ENCODE measurements around the gene LDLRAD4.
A peak's percentile ranks its signal among the peaks of the same experiment; 100 is the strongest.

Gene LDLRAD4

DNA sequence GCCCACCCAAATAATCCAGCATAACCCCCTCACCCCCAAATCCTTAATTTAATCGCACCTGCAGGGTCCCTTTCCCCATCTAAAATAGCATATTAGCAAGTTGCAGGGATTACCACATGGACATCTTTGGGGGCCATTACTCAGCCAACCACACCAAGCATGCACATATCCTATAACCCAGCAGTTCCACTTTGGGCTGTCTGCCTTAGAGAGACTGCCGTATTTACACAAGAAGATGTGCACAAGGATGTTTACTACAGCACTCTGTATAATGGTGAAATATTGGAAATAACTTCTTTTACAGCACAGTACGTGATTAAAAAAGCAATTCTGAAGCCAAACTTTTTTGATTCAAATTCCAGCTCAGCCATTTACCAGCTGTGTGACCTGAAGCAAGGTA lies 17.3 kb upstream of the LDLRAD4 start:
- no peak for DNase-seq (ENCODE audit: low read depth, low spot score)

DNA sequence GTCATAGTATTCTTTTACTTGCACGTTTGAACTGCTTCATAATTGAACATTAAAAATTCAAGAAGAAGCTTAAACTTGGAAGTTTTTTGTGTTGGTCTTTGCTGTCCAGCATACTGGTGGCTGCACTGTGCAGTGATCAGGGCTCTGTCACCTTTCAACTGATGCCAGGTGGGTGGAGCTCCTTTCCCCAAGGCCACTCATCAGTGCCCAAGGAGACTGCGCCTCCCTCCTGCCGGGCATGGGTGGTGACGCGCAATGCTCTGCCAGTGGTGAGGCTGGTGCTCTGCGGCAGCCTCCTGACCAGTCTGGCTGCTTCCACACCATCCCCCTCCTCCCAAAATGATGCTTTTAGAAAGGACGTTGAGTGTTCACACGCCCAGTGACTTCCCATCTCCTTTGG lies 16.0 kb upstream of the LDLRAD4 start:
- no peak for DNase-seq (ENCODE audit: low read depth, low spot score)

GRCh38 chr18:13206301-13206700 lies 12.3 kb upstream of the LDLRAD4 start:
- DNase-seq (ENCODE audit: low read depth, low spot score), result no peak

- no peak for DNase-seq (ENCODE audit: low read depth, low spot score)
These were observed 11.3 kb upstream of the LDLRAD4 start for GRCh38 chr18:13207294-13207693.

- no peak for DNase-seq (ENCODE audit: low read depth, low spot score)
These were observed 7.0 kb upstream of the LDLRAD4 start for GRCh38 chr18:13211534-13211933.

DNA sequence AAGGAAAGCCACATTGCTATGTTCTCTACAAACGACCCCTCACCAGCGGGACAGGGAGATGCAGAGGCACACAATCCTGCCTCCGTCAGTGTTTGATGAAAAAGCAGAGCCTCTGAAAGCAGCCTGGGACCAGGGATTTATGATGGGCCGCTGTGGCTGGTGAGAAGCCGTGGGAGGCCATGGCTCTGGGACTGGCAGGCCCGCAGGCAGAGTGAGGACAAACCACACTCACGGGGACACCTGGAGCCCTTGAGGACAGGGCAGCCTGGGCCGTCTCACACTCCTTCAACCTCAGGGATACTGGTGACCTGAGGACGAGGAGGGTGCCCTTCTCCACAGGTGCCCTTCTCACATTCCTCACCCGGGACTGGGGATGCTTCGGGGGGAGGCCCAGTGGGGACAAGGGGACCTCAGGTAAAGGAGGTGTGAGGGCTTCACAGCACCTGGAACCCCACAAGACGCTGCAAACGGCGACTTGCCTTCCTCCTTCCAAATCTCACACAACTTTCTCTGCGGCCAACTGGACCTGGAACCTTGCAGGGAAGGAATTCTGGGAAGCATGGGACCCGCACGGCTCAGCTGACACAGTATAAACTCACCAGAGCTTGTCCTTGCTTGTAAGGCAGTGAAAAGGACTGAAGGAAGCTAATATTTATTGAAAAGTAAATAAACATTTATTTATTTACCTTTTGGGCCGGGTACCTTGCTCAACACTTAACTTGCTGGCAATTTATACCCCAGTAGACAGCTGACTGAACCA lies 5.3 kb upstream of the LDLRAD4 start:
- no peak for DNase-seq (ENCODE audit: low read depth, low spot score)

- no peak for DNase-seq (ENCODE audit: low read depth, low spot score)
These were observed 4.0 kb upstream of the LDLRAD4 start for GRCh38 chr18:13214609-13215008.

DNA sequence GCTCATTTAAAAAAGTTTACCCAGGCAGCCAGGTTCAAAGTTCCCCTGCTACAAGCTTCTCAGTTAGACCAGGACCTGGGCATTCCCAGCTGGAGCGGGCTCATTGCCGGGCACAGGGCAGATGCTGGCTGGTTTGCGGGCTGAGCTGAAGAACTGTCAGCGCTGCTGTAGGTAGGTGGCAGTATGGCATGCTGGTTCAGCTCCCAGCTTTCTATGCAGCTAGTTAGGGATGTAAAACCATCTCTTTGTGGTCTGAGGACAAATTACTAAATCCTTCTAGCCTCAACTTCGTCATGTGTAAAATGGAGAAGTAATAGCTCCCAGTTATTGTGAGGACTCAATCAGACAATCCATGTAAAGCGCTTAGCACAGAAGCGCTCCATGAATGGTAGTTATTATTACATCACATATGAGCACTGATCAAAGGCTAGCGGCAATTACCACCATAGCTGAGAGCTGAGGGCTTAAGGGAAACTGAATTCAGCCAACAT lies 2.4 kb upstream of the LDLRAD4 start:
- peak; percentile 57 for DNase-seq (ENCODE audit: low read depth, low spot score)

DNA sequence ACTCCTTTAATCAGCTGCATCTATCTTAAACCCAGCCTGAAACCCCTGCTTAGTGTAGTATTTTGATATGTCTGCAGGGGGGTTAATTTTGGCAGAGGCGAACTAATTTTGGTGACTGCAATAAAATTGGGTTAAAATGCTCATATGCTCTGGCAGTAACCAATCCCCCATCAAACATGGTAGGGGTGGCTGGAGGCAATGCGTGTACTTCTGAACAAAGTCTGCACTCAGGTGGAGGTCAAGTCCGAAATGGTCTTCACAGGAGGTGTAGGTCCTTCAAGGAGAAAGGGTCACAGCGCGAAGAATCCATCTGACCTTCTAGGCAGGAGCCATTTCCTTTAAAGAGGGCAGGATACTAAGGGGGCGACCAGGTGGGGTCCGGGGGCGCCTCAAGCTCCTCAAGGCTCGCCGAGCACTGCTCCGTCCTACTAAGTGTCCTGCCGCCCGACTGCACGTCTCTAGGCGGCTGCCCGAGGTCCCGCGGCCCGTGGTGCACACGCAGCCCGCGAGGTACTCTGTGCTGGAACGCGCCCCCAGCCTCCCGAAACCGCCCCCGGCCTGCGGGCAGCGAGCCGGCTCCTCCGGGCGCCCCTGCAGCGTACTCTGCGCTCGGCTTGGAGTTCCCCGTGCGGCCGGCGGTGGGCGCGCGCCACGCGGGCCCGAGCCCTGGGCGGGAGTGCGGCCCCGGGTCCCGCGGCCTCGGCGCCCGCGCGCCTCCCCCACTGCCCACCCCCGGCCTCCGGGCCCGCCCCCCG lies 1.7 kb upstream of the LDLRAD4 start:
- no peak for DNase-seq (ENCODE audit: low read depth, low spot score)

DNA sequence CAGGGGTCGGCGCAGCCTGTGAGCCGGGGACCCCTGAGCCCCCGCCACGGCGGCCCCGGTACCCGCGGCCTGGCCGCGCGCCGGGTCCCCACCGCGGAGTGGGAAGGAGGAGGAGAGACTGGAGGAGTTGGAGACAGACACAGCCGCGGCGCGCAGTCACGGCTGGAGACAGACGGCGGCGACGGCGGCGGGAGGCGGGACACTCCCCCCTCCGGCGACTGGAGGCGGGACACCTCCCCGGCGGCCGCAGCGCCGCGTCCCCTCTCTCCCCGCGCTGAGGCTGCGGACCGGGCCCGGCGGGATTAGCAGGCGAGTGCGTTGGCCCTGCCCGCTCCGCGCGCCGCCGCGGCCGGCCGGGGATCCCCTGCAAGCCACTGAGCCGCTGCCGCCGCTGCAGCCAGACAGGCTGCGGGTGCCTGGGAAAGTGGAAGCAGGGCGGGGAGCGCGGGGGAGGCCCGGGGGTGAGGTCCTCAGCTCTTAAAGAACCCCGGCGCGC lies 1.0 kb upstream of the LDLRAD4 start:
- peak; percentile 53 for DNase-seq (ENCODE audit: low read depth, low spot score)

DNA sequence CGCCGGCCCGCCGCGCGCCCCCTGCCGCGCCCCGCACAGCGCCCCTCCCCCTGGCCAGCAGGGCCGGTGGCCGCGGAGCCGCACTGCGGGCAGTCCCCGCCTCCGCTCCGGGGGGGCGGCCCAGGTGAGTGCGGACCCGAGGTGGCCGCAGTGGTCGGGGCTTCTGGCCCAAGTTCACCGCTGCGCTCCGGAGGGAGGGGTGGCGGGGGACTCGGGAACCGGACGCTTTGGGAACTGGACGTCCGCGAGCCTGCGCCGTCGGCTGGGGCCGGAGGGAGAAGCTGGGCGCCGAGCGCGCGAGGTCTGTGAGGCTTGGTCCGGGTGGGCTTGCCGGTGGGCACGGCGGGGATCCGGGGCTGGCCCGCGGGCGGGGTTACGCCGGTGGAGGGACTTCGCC lies 591 bp upstream of the LDLRAD4 start:
- no peak for DNase-seq (ENCODE audit: low read depth, low spot score)

DNA sequence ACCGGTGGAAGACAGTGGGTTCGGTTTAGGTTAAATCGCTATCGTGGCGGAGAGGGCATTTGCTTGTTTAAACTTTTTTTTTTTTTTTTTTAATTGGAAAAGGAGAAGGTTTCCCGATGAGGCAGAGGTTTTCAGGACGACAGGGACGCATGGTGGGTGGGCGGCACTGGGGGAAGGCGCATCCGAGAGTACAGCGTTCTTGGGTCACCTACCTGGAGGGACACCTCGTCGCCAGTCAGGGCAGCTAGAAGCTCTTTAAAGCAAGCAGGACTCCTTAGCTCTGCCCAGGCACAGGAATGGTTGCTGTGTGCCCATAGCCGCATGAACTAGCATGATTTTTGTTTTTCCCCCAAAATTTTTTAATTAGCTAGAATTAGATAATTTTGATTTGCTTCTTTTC lies 437 bp downstream of the LDLRAD4 start:
- no peak for DNase-seq (ENCODE audit: low read depth, low spot score)

DNA sequence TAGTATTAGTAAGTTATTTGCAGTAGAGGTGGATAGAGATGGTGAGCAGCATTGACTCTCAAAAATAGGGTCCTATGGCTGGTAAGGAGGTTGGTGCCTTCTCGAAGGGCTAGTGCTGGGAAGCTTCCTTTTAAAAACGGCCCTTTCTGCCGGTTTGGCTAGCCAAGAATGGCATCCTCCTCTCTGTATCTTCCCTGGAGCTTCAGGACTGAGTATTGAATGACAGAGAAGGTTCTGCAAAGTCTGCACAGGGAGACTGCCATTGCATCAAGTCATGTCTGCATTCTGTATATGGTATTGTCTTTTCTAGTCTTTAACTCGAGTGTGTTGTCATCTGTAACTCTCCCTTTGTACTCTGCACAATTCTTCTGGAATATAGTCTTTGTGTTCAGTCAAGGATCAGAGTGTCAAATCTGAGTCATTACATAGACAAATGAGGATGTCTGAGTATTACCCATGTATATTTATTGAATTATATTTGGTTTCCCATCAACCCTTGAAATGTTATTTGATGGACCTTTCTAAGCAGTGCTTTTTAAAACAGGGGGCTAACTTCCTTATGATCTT lies 1.1 kb downstream of the LDLRAD4 start:
- DNase-seq (ENCODE audit: low read depth, low spot score), result no peak

DNA sequence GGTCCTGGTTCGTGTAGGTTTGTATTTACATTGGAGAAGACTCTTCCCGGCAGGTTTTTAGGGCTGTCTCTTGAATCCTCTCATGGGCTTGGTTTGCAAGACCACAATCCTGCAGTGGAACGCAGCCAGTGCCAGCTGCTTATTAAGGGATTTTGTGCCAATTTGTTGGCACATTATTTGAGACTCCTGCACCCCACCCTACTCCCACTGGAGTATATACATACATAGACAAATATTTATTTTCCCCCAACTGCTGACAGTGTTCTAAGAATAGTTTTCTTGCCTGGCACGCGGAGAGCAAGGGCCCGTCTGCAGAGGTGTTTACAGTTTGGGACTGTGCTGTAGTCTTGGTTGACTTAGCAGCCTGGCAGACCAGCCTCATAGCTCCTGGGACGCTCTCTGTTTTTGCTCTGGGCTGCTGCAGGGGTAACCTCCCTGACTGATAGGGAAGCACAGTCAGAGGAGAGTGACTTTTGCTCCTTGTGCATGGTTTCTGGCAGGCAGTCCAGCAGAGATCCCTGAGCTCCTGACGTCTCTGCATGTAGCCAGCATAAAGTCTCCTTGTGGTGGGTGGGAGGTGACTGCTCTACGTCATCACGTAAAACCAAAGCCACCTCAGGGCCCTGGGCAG lies 1.9 kb downstream of the LDLRAD4 start:
- DNase-seq (ENCODE audit: low read depth, low spot score), result peak; percentile 45

DNA sequence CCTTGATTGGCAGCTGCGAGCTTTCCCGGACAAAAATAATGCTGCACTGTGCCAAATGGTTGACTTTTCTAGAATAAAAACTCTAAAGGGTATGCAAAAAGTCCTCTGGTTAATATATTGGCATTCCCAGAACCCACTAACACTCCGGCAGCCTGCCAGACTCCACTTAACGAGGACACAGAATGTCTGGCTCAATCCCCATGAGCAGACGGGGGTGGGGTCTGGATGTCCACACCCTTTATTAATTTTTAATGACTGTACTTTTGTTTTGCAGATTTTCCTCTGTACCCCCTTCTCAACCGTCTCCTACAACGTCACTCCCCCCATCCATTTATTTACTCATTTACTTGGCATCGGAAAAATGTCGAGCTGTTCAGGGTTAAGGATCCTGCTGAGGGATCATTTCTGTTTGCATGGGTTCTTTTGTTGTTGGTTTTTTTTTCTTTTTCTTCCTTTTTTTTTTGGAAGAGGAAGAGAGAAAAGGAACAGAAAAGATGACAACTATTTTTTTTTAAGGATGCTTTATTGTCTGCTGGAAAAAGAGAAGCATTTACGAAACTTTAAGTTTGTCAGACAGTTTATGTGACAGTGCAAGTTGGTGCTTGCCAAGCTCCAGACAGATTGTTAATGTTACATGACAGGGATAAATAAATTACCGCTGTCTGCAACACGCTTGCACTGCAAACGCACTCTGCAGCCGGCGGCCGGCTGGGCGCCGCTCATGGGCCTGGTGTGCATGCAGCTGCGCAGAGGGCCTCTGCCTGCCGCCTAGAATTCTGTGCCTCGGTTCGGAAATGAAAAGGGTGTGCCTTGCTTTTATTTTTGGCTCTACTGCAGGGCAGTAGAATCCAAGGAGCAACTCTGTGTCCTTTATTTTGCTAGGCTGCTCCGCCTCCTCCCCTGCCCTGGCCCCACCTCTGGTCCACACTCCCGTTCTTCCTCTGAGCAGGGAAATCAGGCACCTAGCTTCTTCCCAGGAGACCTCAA lies 3.6 kb downstream of the LDLRAD4 start:
- no peak for DNase-seq (ENCODE audit: low read depth, low spot score)

DNA sequence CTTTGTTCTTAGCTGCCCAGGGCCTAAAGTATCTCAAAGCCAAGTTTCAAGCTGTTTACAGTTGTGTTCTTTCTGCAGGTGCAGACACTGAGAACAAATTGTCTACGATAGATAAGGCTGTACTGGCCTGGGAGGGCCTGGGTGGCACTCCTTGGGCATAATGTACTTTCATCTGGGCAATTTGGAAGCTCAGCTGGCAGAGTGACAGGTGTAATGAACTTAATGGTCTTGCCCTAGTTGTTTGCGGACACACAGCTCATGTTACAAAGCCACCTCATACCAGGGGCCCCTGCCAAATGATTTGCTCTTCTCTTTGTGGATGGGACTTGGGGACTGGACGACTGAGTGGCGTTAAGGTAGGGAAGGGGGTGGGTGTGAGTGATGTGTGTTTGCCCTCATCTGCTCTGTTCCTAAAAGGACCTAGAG lies 4.3 kb downstream of the LDLRAD4 start:
- DNase-seq (ENCODE audit: low read depth, low spot score), result no peak

DNA sequence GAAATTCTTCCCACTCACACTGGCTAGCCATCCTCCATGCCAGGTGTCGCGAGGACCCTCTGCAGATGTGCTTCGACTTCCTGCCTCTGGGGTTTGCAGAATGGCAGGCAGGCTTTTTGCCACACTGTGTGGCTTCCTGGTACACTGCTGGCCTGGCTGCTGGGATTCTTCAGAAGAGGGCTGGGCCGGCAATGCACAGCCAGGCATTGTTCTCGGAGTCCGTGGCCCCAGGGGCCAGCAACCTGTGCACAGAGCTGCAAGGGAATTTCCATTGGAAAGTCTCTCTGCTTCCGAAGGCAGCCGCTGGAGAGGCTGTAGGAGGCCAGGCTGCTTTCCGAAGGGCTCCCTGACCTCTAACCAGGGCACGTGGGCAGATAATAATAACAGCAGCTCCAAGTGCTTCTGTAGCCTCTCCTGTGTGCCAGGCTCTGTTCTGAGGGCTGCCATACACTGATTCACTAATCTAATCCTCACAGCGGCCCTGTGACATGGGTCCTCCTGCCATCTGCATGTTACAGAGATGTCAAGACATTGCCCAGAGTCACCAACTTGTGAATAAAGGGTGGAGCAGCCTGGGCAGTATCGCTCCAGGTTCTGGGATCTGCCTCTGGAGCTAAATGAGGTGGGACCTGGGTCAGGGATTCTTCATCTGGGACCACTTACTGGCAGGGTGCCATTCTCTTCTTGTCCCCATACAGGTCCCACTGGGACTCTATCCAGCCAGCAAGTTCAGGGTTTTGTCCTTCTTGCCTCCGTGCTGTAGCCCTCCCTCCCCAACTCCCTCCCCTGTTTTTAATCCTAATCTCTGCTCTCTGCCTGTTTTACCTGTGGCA lies 5.0 kb downstream of the LDLRAD4 start:
- DNase-seq (ENCODE audit: low read depth, low spot score), result peak; percentile 70

DNA sequence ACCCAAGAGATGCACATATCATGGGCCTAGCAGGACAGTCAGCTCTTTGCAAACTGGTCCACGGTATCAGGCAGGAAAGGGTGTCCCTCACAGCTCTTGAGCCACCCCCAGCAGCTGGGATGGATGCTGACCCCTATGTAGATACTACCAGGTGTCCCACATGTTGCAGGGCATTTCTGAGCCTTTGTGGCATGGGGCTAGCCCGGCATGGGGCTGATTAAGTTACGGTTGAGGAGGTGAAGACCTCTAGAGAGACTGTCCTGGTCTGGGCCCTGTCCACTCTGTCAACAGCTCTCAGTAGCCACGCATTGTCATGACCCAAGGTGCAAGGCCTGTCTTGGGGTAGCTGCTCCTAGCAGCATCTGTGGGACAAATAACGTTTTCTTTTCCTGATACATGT lies 6.7 kb downstream of the LDLRAD4 start:
- DNase-seq (ENCODE audit: low read depth, low spot score), result no peak

DNA sequence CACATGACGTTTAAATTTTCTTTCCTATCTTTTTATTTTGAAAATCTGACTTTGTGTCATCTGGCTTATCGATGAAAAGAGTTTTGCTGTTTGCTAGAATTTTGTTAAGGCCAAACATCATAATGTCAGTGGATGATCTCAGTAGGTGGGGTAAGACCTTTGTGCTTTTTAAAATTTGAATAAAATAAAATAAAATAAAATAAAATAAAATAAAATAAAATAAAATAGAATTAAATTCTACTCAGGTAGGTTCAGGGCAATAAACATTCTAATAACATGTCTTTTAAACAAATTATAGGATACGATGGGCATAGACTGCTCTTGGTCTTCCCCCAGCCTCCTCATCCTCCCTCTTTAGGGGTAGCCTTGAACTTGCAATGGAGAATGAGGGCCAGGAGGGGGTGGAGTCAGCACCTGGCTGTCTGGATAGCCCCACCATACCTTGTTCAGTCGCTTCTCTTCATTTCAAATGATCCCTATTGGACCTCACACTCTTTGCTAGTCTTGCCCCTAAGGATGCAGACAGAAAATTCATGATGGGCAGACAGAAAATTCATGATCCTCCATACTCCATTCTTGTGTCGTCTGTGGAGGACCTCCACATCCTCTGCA lies 8.1 kb downstream of the LDLRAD4 start:
- no peak for DNase-seq (ENCODE audit: low read depth, low spot score)
